Left lung (tissue), 14 donors: ENCODE results near the gene CCBE1. TPM values are rescaled to one million over a fixed set of nuclear protein-coding genes. Genes with fewer than 3 reads are reported as not detected.

ENCODE experiments used
- ATAC-seq: fragments of 200-7000 bp; cut with Tn5 transposase; one replicate; pipeline ENCODE4 v1.9.1; 2020; ENCODE audit warnings: moderate library complexity
- DNase-seq, 4 donors: peaks; one replicate each; pipeline ENCODE4 v3.0.0-alpha.2; 2013 to 2020
- H3K27ac ChIP-seq, 2 donors: fragments of 200-600 bp; sonication (generic) in 1 of 2; one replicate each; pipeline versions ENCODE4 v1.5.0 to v1.8.0; 2020 to 2021
- H3K27me3 ChIP-seq, 2 donors: fragments of 200-600 bp; sonication (generic) in 1 of 2; one replicate each; pipeline versions ENCODE4 v1.5.0 to v1.8.0; 2020 to 2021
- H3K36me3 ChIP-seq, 2 donors: fragments of 200-600 bp; sonication (generic) in 1 of 2; one replicate each; pipeline versions ENCODE4 v1.5.0 to v1.8.0; 2020 to 2021
- H3K4me1 ChIP-seq, 2 donors: fragments of 200-600 bp; one replicate each; pipeline ENCODE4 v1.8.0; 2021
- H3K4me3 ChIP-seq, 2 donors: fragments of 200-600 bp; sonication (generic) in 1 of 2; one replicate each; pipeline versions ENCODE4 v1.5.0 to v1.8.0; 2020 to 2021; ENCODE audit warnings: mild to moderate bottlenecking in 1 of 2
- H3K9me3 ChIP-seq, 2 donors: fragments of 200-600 bp; sonication (generic) in 1 of 2; one replicate each; pipeline versions ENCODE4 v1.5.0 to v1.8.0; 2020 to 2021
- intact Hi-C, 2 donors: fragments of 100-400 bp; cut with DNase I; formaldehyde crosslinking; loops; one replicate each; pipeline versions ENCODE4 v1.11.2 to v1.14.2; 2022
- long read RNA-seq, 12 donors: library from polyadenylated mRNA in 2 of 12; unstranded in 2 of 12; transcript quantifications; one replicate each; pipeline ENCODE4 v2.0.0 and lab custom pipeline, GENCODE V29; 2019 to 2026
- polyA plus RNA-seq, 6 donors: library from polyadenylated mRNA; unstranded; fragments of 120-200 nt; gene quantifications; one replicate each; pipeline ENCODE4 v1.2.1, GENCODE V29; 2013; ENCODE audit not compliant: insufficient read length in 6 of 6
- total RNA-seq, 2 donors: library from RNA; stranded (reverse); fragmentation: NEBNext Ultra II Directional; extraction: Animal tissue kit (Norgen Biotek cat#: 25700); gene quantifications; one replicate each; pipeline ENCODE4 v1.2.1, GENCODE V29; 2021
- TF ChIP-seq, protein P1 (sequence below), 2 donors: fragments of 200-600 bp; sonication (generic) in 1 of 2; IDR thresholded peaks; one replicate each; pipeline versions ENCODE4 v1.5.0 to v1.8.0; 2021; ENCODE audit warnings: antibody characterized with exemption in 2 of 2
- donor health status: DM: no; HTN: yes; CAD: no.
- donor health status: DM: no; HTN: no; CAD: no.

The CCBE1 gene
- total RNA-seq (10 to 100 TPM; 16.0 to 34.4 TPM), polyA plus RNA-seq (10 to 100 TPM; 77.2 to 96.5 (median 88.5) TPM)
- long read RNA-seq, donor 1, full-length matches to known transcripts, result 23 of 67 reads
- long read RNA-seq, donor 1, partial matches to known transcripts, result 44 of 67 reads
- long read RNA-seq, donor 1, other reads (novel, unspliced or antisense), result 0 of 67 reads
- long read RNA-seq, donor 2, full-length matches to known transcripts, result 17 of 17 reads
- long read RNA-seq, donor 2, partial matches to known transcripts, result 0 of 17 reads
- long read RNA-seq, donor 2, other reads (novel, unspliced or antisense), result 0 of 17 reads
- long read RNA-seq, donor 3, full-length matches to known transcripts, result 18 of 24 reads
- long read RNA-seq, donor 3, partial matches to known transcripts, result 6 of 24 reads
- long read RNA-seq, donor 3, other reads (novel, unspliced or antisense), result 0 of 24 reads
- long read RNA-seq, donor 4, full-length matches to known transcripts, result 1 of 2 reads
- long read RNA-seq, donor 4, partial matches to known transcripts, result 0 of 2 reads
- long read RNA-seq, donor 4, other reads (novel, unspliced or antisense), result 1 of 2 reads
- long read RNA-seq, donor 5, full-length matches to known transcripts, result 8 of 8 reads
- long read RNA-seq, donor 5, partial matches to known transcripts, result 0 of 8 reads
- long read RNA-seq, donor 5, other reads (novel, unspliced or antisense), result 0 of 8 reads
- long read RNA-seq, donor 6, full-length matches to known transcripts, result 13 of 13 reads
- long read RNA-seq, donor 6, partial matches to known transcripts, result 0 of 13 reads
- long read RNA-seq, donor 6, other reads (novel, unspliced or antisense), result 0 of 13 reads
- long read RNA-seq, donor 7, full-length matches to known transcripts, result 9 of 9 reads
- long read RNA-seq, donor 7, partial matches to known transcripts, result 0 of 9 reads
- long read RNA-seq, donor 7, other reads (novel, unspliced or antisense), result 0 of 9 reads
- long read RNA-seq, donor 8, full-length matches to known transcripts, result 17 of 17 reads
- long read RNA-seq, donor 8, partial matches to known transcripts, result 0 of 17 reads
- long read RNA-seq, donor 8, other reads (novel, unspliced or antisense), result 0 of 17 reads
- long read RNA-seq, donor 9, result 0 reads
- long read RNA-seq, donor 10, full-length matches to known transcripts, result 7 of 9 reads
- long read RNA-seq, donor 10, partial matches to known transcripts, result 0 of 9 reads
- long read RNA-seq, donor 10, other reads (novel, unspliced or antisense), result 2 of 9 reads
- long read RNA-seq, donor 11, result 0 reads
- long read RNA-seq, donor 12, full-length matches to known transcripts, result 8 of 8 reads
- long read RNA-seq, donor 12, partial matches to known transcripts, result 0 of 8 reads
- long read RNA-seq, donor 12, other reads (novel, unspliced or antisense), result 0 of 8 reads

DNA sequence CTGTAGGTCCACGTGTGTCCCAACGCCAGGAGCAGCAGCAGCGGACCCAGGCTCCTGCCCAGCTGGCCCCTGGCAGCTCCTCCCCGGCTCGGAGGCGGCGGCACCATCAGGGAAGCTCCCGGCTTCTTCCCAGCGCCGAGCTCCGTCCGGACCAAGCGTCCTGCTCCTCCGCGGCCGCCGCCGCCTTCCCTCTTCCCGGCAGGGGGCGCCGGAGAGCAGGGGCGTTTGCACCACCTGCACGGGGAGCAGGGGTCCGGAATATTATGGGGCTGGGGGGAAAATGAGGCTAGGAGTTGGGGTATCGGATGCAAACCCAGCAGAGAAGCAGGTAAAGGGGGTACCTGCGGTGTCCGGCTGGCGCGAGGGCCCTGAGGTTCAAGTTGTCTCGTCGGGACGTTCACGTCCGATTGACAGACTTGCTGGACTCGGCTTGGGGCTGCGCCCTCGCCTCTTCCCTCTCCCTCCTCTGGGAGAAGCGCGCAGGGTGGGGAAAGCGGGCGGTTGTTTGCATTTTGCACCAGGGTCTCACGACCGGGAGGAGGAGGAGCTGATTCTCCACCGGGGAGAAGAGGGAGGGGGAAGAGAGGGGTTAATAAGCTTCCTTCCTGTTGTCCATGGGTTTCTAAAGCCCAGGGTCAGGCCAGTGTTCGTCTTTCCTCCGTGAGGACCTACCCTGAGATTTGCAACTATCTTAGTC, at the start of gene CCBE1:
TSS of gene CCBE1 (minus strand) at position 188 of the 697 bp plus-strand sequence.
- TF ChIP-seq, protein P1, sequence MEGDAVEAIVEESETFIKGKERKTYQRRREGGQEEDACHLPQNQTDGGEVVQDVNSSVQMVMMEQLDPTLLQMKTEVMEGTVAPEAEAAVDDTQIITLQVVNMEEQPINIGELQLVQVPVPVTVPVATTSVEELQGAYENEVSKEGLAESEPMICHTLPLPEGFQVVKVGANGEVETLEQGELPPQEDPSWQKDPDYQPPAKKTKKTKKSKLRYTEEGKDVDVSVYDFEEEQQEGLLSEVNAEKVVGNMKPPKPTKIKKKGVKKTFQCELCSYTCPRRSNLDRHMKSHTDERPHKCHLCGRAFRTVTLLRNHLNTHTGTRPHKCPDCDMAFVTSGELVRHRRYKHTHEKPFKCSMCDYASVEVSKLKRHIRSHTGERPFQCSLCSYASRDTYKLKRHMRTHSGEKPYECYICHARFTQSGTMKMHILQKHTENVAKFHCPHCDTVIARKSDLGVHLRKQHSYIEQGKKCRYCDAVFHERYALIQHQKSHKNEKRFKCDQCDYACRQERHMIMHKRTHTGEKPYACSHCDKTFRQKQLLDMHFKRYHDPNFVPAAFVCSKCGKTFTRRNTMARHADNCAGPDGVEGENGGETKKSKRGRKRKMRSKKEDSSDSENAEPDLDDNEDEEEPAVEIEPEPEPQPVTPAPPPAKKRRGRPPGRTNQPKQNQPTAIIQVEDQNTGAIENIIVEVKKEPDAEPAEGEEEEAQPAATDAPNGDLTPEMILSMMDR (IDR thresholded peaks at IDR 0.05), result peak; percentile 79 to 82
- H3K4me3 ChIP-seq, result peak within 1 kb of the TSS; percentile 31 to 40
- H3K36me3 ChIP-seq, result no peaks in the 10 kb centered on the region
- H3K4me1 ChIP-seq, result peaks cover 0 to 9% of the 10 kb centered on the region in 2 donors
- intact Hi-C loops, result no loop called here
- ATAC-seq (peak; percentile 97), DNase-seq (peak; percentile 55 to 89 (median 82))
- peaks cover 14 to 67% of the 10 kb centered on the region in 2 donors for H3K27me3 ChIP-seq
- H3K9me3 ChIP-seq, result no peaks in the 10 kb centered on the region
- H3K27ac ChIP-seq, result peak within 1 kb of the TSS; percentile 22 to 71

DNA sequence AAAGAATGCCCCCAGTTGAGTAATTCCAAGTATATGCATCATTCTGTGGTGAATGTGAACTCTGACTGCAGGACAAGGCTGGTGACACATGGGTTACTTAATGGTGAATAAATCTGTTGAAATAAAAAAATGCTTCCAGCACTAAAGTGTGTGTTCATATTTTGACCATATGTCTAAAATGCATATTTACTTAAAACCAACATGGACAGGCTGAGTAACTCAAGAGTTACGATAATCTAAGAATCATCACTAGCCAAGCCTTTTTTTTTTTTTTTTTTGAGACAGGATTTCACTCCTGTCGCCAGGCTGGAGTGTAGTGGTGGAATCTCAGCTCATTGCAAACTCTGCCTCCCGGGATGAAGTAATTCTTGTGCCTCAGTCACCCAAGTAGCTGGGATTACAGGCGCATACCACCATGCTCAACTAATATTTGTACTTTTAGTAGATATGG, 47.1 kb upstream of the CCBE1 start:
- intact Hi-C loops, result no loop called here

DNA sequence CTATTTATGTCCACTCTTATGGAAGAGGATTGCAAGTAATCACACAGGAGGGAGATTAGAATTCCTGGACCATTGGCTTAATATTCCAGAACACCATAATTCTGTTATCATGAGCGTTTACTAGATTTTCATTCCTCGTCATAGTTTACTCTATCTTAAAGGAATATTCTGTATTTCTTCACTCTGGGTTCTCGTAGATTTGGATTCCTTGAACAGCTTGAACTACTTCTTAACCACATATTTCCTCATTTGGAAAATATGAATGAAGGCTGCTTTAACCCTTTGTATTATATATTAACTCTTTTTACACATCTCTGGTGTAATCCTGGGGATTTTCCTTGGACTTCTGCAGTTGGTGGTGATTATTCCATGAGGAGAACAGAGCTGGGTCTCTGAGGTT, 46.3 kb upstream of the CCBE1 start:
- peaks cover 0 to 7% of the 10 kb centered on the region in 2 donors for H3K4me1 ChIP-seq
- intact Hi-C loops, result no loop called here
- peak overlapping the region in 1 of 2 donors; percentile 31 for H3K27ac ChIP-seq
- TF ChIP-seq, protein P1 (IDR thresholded peaks at IDR 0.05), result no peak
- no peak overlapping the region for H3K4me3 ChIP-seq
- DNase-seq (peak in 2 of 4 donors; percentile 47 to 55), ATAC-seq (peak; percentile 5)
- no peaks in the 10 kb centered on the region for H3K36me3 ChIP-seq
- H3K27me3 ChIP-seq, result no peaks in the 10 kb centered on the region
- H3K9me3 ChIP-seq, result peaks cover 0 to 7% of the 10 kb centered on the region in 2 donors

More for the DNA sequence above, 47.1 kb upstream of the CCBE1 start:
- TF ChIP-seq, protein P1 (IDR thresholded peaks at IDR 0.05), result no peak
- Histone ChIP-seq H3K9me3 (peaks cover 0 to under 1% of the 10 kb centered on the region in 2 donors), H3K36me3 (no peaks in the 10 kb centered on the region), H3K4me1 (peaks cover 0 to 7% of the 10 kb centered on the region in 2 donors), H3K27me3 (no peaks in the 10 kb centered on the region), H3K4me3 (no peak overlapping the region), H3K27ac (peak overlapping the region in 1 of 2 donors; percentile 5)
- DNase-seq (peak in 1 of 4 donors; percentile 43), ATAC-seq (no peak)

DNA sequence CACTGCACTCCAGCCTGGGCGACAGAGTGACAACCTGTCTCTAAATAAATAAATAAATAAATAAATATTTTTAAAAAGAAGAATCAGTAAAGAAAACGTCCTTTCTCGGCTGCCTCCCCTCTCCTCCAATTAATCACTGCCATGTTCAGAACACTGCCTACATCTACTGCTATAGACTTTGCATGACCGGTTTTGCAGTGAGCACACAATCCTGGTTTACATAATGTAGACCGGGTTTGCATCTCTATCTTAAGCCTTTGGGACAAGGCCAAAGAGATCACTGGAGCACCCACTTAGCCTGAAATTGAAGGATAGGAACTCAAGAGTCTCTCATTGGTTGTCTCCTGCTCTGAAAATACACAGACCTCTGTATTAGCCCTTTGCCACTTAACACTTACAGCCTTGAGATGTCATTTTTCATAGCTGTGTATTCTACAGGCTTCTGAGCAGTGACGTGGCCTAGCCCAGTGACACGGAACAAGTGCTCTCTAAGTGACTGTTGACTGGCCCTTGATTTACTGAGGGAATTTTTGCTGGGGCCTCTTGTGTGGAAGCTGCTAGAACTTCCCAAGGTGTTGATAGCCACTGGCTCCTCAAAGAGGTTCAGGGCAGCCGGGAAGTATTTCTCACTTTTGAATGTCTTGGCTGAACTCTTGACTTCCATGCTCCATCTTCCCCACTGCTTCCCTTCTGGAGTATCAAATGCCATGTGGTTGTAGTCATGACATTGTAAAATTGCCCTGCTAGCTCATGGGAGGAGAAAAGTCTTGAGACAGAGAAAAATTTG, 45.3 kb upstream of the CCBE1 start:
- ATAC-seq, result peak; percentile 93
- peaks cover 0 to 7% of the 10 kb centered on the region in 2 donors for H3K4me1 ChIP-seq
- TF ChIP-seq, protein P1 (IDR thresholded peaks at IDR 0.05), result no peak
- peak in 2 of 4 donors; percentile 65 to 73 for DNase-seq
- H3K27ac ChIP-seq, result peak overlapping the region; percentile 3 to 31
- intact Hi-C loops, result no loop called here
- no peak overlapping the region for H3K4me3 ChIP-seq
- H3K9me3 ChIP-seq, result peaks cover 0 to 7% of the 10 kb centered on the region in 2 donors
- no peaks in the 10 kb centered on the region for H3K27me3 ChIP-seq
- no peaks in the 10 kb centered on the region for H3K36me3 ChIP-seq
